ENCODE results near the gene ZNF516. TPM values are rescaled to one million over a fixed set of nuclear protein-coding genes. Genes with fewer than 3 reads are reported as not detected.

The ZNF516 gene
- total RNA-seq, 1 donor: 16.3 TPM

DNA sequence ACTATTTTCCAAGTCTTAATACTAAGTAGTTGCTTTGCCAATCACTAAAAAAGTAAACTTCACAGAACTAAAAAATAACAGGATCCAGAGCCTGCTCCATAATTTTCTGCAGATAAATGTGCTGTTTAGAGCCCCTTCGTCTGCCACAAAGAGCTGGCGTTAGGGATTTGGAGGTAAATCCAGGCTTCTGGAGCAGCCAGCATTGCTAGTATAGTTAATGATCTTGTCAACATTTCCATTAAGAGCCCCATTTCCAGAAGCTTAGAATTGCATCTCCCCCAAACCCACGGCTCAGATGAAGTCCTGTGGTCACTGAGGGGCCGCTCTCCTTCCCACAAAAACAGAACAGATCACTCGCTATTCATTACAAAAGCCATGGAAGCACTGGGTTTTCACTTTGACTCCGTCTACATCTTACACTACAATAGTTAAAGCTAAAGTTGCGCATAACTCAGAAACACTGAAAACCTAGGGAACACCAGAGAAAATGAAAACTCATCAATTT is 41.9 kb downstream of the ZNF516 start:
- Histone ChIP-seq H2AFZ (ENCODE audit: low read length) (no peak overlapping the region), H3K79me2 (ENCODE audit: insufficient read depth, low read length) (peaks cover 86% of the 10 kb centered on the region), H3K27ac (ENCODE audit: low read depth, low read length) (no peak overlapping the region), H3K9me3 (ENCODE audit: low read depth, low read length) (no peaks in the 10 kb centered on the region), H3K4me1 (ENCODE audit: insufficient read depth, low read length) (peaks cover 55% of the 10 kb centered on the region), H3K4me3 (ENCODE audit: insufficient read depth, low read length) (no peak overlapping the region), H3K27me3 (ENCODE audit: insufficient read depth, low read length) (no peaks in the 10 kb centered on the region), H3K4me2 (ENCODE audit: insufficient read depth, low read length) (peak overlapping the region; percentile 22), H3K36me3 (ENCODE audit: insufficient read depth, low read length) (no peaks in the 10 kb centered on the region), H4K20me1 (ENCODE audit: insufficient read depth, low read length) (no peaks in the 10 kb centered on the region)
- TF ChIP-seq, protein P1, sequence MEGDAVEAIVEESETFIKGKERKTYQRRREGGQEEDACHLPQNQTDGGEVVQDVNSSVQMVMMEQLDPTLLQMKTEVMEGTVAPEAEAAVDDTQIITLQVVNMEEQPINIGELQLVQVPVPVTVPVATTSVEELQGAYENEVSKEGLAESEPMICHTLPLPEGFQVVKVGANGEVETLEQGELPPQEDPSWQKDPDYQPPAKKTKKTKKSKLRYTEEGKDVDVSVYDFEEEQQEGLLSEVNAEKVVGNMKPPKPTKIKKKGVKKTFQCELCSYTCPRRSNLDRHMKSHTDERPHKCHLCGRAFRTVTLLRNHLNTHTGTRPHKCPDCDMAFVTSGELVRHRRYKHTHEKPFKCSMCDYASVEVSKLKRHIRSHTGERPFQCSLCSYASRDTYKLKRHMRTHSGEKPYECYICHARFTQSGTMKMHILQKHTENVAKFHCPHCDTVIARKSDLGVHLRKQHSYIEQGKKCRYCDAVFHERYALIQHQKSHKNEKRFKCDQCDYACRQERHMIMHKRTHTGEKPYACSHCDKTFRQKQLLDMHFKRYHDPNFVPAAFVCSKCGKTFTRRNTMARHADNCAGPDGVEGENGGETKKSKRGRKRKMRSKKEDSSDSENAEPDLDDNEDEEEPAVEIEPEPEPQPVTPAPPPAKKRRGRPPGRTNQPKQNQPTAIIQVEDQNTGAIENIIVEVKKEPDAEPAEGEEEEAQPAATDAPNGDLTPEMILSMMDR (IDR thresholded peaks at IDR 0.05; ENCODE audit: extremely low read depth, low read depth, low read length): no peak
- DNase-seq (ENCODE audit: insufficient read length, low spot score, missing footprints): no peak

DNA sequence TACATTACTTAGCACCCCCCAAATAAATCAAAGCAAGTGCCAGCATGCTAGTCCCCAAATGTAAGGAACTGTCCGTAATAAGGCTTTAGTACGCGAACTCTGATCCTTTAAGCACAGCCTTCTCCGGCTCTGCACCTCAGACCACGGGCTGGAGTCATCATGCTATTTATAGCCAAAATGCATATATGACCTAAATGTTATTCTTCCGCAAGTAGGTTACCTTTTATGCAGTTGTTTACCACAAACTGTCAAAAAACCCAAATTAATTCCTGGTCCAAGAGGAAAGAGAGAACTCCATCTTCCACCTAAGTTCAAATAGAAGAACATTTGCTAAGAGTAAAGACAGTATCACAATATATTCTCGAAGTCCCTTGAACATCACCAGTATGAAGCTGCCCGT is 42.7 kb downstream of the ZNF516 start:
- H3K27ac ChIP-seq (ENCODE audit: low read depth, low read length): peak overlapping the region; percentile 98
- H3K79me2 ChIP-seq (ENCODE audit: insufficient read depth, low read length): peaks cover 85% of the 10 kb centered on the region
- H3K4me3 ChIP-seq (ENCODE audit: insufficient read depth, low read length): no peak overlapping the region
- peak overlapping the region; percentile 94 for H3K4me2 ChIP-seq (ENCODE audit: insufficient read depth, low read length)
- H3K27me3 ChIP-seq (ENCODE audit: insufficient read depth, low read length): no peaks in the 10 kb centered on the region
- TF ChIP-seq, protein P1 (IDR thresholded peaks at IDR 0.05; ENCODE audit: extremely low read depth, low read depth, low read length): no peak
- no peak overlapping the region for H2AFZ ChIP-seq (ENCODE audit: low read length)
- no peaks in the 10 kb centered on the region for H4K20me1 ChIP-seq (ENCODE audit: insufficient read depth, low read length)
- peaks cover 52% of the 10 kb centered on the region for H3K4me1 ChIP-seq (ENCODE audit: insufficient read depth, low read length)
- H3K36me3 ChIP-seq (ENCODE audit: insufficient read depth, low read length): no peaks in the 10 kb centered on the region
- DNase-seq (ENCODE audit: insufficient read length, low spot score, missing footprints): no peak
- no peaks in the 10 kb centered on the region for H3K9me3 ChIP-seq (ENCODE audit: low read depth, low read length)

DNA sequence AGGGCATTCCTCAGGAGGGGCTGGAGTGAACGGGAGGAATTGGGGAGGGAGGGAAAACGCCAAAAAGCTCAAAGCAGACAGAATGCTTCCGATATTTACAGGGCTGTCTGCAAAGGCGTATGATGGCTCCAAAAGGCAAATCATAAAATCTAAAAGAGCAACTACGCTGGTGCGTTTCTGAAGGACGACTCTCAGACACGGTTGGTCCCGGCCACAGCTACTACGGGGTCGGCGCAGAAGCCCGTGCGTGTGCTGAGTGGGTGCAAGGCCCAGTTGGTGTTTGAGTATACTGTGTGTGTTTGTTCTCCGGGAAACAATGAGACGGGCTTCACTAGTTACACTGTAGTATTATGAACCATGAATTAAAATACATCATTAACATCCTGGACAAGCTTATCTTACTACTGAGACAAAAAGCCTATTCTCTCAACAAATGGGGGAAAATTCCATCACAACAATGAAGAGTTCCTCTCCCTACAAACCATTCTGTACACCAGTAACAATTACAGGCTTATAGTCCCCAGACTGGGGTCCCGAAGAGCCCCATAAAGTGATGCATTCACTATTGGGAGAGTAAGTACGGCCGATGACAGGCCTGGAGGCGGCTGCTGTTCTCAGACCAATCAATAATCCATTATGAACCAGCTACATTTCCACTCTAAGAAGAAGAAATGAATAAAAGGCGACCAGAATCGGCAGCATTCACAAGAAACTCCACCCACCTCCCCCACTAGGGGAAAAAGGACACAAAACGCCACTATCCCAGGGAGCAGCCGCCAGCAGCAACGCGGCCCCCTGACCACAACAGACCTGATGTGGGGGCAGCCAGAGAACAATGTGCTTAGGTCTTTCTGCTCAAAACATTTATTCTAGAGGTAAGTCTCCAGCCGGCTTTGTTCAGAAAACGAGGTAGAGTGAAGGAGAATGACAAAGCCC is 43.4 kb downstream of the ZNF516 start:
- H3K36me3 ChIP-seq (ENCODE audit: insufficient read depth, low read length): no peaks in the 10 kb centered on the region
- H2AFZ ChIP-seq (ENCODE audit: low read length): peak overlapping the region; percentile 87
- TF ChIP-seq, protein P1 (IDR thresholded peaks at IDR 0.05; ENCODE audit: extremely low read depth, low read depth, low read length): no peak
- peak overlapping the region; percentile 98 for H3K27ac ChIP-seq (ENCODE audit: low read depth, low read length)
- H3K4me1 ChIP-seq (ENCODE audit: insufficient read depth, low read length): peaks cover 48% of the 10 kb centered on the region
- H3K9me3 ChIP-seq (ENCODE audit: low read depth, low read length): no peaks in the 10 kb centered on the region
- peak overlapping the region; percentile 94 for H3K4me2 ChIP-seq (ENCODE audit: insufficient read depth, low read length)
- no peaks in the 10 kb centered on the region for H3K27me3 ChIP-seq (ENCODE audit: insufficient read depth, low read length)
- no peak for DNase-seq (ENCODE audit: insufficient read length, low spot score, missing footprints)
- peak overlapping the region; percentile 74 for H3K4me3 ChIP-seq (ENCODE audit: insufficient read depth, low read length)
- H3K79me2 ChIP-seq (ENCODE audit: insufficient read depth, low read length): peaks cover 85% of the 10 kb centered on the region
- H4K20me1 ChIP-seq (ENCODE audit: insufficient read depth, low read length): no peaks in the 10 kb centered on the region
